Measurements from ENCODE around the gene BYSL.

- TF ChIP-seq CTCF (IDR thresholded peaks at IDR 0.05) (no peak), POLR2A (IDR thresholded peaks at IDR 0.05) (no peak)
These were observed 25.0 kb upstream of the BYSL start for GRCh38 chr6:41896281-41896680.

All from thyroid gland (tissue), 4 donors.